ENCODE data around the gene TTC22. TPM values are rescaled to one million over a fixed set of nuclear protein-coding genes. Genes with fewer than 3 reads are reported as not detected.

Gene TTC22
- total RNA-seq, 1 donor from 2014 or later: 0.14 TPM

DNA sequence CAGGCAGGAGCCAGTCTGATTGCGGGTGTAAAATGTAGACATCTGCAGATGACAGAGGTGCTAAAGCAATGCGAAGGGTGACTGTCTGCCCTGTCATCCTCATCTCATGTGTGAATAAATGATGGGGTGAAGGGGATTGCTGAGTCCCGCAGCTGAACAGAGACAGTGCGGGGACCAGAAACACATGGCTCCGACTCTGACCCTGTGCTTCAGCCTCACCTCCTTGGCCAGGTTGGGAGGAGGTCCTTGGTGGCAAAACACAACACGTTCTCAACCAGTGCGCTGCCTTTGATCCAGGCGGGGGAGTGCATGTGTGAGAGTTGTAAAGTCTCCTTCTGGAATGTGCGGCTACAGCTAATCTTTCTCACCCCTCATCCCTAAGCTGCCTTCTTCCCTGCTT is 32.0 kb upstream of the TTC22 start:
- TF ChIP-seq, protein P1, sequence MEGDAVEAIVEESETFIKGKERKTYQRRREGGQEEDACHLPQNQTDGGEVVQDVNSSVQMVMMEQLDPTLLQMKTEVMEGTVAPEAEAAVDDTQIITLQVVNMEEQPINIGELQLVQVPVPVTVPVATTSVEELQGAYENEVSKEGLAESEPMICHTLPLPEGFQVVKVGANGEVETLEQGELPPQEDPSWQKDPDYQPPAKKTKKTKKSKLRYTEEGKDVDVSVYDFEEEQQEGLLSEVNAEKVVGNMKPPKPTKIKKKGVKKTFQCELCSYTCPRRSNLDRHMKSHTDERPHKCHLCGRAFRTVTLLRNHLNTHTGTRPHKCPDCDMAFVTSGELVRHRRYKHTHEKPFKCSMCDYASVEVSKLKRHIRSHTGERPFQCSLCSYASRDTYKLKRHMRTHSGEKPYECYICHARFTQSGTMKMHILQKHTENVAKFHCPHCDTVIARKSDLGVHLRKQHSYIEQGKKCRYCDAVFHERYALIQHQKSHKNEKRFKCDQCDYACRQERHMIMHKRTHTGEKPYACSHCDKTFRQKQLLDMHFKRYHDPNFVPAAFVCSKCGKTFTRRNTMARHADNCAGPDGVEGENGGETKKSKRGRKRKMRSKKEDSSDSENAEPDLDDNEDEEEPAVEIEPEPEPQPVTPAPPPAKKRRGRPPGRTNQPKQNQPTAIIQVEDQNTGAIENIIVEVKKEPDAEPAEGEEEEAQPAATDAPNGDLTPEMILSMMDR (IDR thresholded peaks at IDR 0.05; ENCODE audit: borderline replicate concordance): no peak
- DNase-seq: no peak
- H3K27me3 ChIP-seq (ENCODE audit: low read depth): peaks cover 10% of the 10 kb centered on the region
- H3K9me3 ChIP-seq (replicated peaks): peaks cover 38% of the 10 kb centered on the region
- H3K27ac ChIP-seq (replicated peaks): no peak overlapping the region
- H3K36me3 ChIP-seq: no peaks in the 10 kb centered on the region
- intact Hi-C loops (cut with micrococcal nuclease): no loop called here
- H3K4me1 ChIP-seq: no peaks in the 10 kb centered on the region
- no peak overlapping the region for H3K4me3 ChIP-seq

DNA sequence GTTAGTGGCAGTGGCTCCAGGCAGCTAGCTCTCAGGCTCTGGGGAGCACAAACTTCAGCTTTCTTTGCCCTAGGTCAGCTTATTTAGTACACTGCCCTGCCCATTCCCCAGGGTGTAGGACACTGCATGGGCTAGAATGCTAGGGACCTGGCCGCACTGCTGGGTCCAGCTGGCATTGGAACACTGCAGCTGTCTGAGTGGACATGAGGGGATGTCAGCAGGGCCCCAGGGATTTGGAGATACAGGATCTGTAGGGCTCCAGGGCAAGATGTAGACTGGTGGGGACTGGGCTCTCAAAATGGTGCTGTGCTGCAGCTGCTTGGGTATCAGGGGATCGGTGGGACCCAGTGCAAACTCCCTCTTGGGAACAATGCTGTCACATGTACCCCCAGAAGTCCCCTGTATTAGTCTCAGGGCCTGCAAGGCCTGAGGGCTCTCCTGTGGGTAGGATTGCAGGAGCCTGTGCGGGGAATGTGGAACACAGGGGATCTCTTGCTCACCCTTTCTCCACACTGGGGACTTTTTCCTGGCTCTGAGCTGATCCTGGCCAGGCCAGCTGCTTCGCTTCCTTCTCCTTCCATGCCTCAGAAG is 25.2 kb upstream of the TTC22 start:
- peaks cover 78% of the 10 kb centered on the region for H3K9me3 ChIP-seq (replicated peaks)
- H3K27ac ChIP-seq (replicated peaks): no peak overlapping the region
- H3K27me3 ChIP-seq (ENCODE audit: low read depth): no peaks in the 10 kb centered on the region
- intact Hi-C loops (cut with micrococcal nuclease): no loop called here
- no peaks in the 10 kb centered on the region for H3K36me3 ChIP-seq
- no peaks in the 10 kb centered on the region for H3K4me1 ChIP-seq
- no peak overlapping the region for H3K4me3 ChIP-seq
- TF ChIP-seq, protein P1 (IDR thresholded peaks at IDR 0.05; ENCODE audit: borderline replicate concordance): no peak
- DNase-seq: no peak

DNA sequence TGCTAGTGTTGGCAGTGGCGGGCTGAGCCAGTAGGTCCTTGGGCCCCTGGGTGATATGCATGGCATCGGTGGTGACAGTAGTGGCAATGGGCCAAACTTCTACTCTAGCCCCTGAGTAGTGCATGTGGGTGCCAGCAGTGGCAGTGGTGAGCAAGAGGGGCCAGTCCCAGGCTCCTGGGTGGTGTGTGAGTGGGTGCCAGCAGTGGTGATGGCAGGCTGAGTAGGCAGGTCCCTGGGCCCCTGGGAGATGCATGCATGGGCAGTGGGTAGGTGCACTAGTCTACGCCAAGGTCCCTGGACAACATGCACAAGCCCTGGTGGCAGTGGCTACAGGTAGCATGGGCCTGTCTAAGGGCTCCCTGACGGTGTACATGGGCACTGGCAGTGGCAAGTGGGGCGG is 24.6 kb upstream of the TTC22 start:
- Histone ChIP-seq H3K9me3 (replicated peaks) (peaks cover 75% of the 10 kb centered on the region), H3K27me3 (ENCODE audit: low read depth) (no peaks in the 10 kb centered on the region), H3K4me3 (no peak overlapping the region), H3K36me3 (no peaks in the 10 kb centered on the region), H3K4me1 (no peaks in the 10 kb centered on the region), H3K27ac (replicated peaks) (no peak overlapping the region)
- DNase-seq: no peak
- intact Hi-C loops (cut with micrococcal nuclease): no loop called here
- TF ChIP-seq, protein P1 (IDR thresholded peaks at IDR 0.05; ENCODE audit: borderline replicate concordance): no peak

DNA sequence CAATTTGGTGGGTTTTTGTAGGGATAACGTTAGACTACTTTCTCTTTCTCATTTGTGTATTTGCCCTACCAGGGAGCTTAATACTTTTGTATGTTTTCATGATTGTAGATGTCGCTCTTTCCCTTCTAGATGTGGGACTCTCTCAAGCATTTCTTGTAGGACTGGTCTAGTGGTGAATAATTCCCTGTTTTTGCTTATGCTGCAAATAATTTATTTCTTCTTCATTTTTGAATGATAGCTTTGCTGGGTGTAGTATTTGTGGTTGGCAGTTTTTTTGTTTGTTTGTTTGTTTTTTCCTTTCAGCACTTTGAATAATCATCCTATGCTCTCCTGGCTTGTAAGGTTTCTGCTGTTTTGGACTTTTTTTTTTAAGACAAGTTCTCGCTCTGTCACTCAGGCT is 22.5 kb upstream of the TTC22 start:
- intact Hi-C loops (cut with micrococcal nuclease): no loop called here
- Histone ChIP-seq H3K27ac (replicated peaks) (no peak overlapping the region), H3K4me1 (no peaks in the 10 kb centered on the region), H3K4me3 (no peak overlapping the region), H3K9me3 (replicated peaks) (peaks cover 57% of the 10 kb centered on the region), H3K36me3 (no peaks in the 10 kb centered on the region), H3K27me3 (ENCODE audit: low read depth) (no peaks in the 10 kb centered on the region)
- no peak for DNase-seq
- TF ChIP-seq, protein P1 (IDR thresholded peaks at IDR 0.05; ENCODE audit: borderline replicate concordance): no peak

DNA sequence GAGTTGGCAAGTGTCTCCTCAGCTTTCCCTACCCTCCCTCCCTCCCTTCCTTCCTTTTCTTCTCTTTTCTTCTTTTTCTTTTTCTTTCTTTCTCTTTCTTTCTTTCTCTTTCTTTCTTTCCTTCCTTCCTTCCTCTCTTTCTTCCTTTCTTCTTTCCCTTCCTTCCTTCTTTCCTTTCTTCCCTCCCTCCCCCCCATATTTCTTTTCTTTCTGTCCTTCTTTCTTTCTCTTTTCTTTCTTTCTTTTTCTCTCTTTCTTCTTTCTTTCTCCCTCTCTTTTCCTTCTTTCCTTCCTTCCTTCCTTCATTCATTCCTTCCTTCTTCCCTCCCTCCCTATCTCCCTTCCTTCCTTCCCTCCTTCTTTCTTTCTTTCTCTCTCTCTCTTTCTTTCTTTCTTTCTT is 18.6 kb upstream of the TTC22 start:
- intact Hi-C loops (cut with micrococcal nuclease): no loop called here
- no peaks in the 10 kb centered on the region for H3K36me3 ChIP-seq
- H3K27ac ChIP-seq (replicated peaks): no peak overlapping the region
- no peak for DNase-seq
- H3K27me3 ChIP-seq (ENCODE audit: low read depth): peaks cover 3% of the 10 kb centered on the region
- TF ChIP-seq, protein P1 (IDR thresholded peaks at IDR 0.05; ENCODE audit: borderline replicate concordance): no peak
- H3K4me3 ChIP-seq: no peak overlapping the region
- H3K4me1 ChIP-seq: no peaks in the 10 kb centered on the region
- peaks cover 32% of the 10 kb centered on the region for H3K9me3 ChIP-seq (replicated peaks)

Measured in left ventricle myocardium inferior (tissue), 1 donor.